Measurements from ENCODE around the gene ATP2C2. TPM values are rescaled to one million over a fixed set of nuclear protein-coding genes. Genes with fewer than 3 reads are reported as not detected.

The ATP2C2 gene
- total and polyA plus RNA-seq, 2 experiments from 2014 or later = 2.1 TPM

DNA sequence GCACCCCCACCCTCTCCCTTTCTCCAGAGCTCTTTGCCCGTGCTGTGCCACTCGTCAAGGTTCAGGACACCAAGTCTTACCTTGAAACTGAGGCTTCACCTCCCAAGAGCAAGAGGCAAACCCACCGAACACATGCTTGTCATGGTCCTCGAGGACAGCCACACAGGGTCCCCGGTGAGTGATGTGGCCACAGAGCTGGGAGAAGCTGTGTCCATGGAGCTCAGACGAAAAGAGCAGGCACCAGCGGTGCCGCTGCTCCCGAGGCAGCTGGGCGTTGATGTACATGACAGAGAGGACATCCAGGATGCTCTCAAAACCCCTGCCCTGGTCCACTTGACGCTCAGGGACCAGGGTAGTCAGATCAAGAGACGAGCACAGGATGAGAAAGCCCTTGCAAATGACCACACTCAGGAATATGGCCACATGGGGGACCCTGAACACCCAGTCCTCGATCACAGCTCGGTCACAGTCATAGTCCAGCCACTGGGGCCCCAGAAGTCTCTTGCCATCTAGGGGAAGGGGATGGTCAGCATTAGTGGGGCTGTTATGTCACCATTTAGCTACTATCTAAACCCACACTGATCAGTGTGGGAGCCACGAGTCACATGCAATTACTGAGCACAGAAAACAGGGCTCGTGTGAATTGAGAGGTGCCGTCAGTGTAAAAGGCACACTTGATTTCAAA lies 118.4 kb downstream of the ATP2C2 start:
- H3K79me2 ChIP-seq (replicated peaks; ENCODE audit: insufficient read depth) = no peaks in the 10 kb centered on the region
- no peak overlapping the region for H3K4me3 ChIP-seq
- H3K9me2 ChIP-seq (ENCODE audit: insufficient read depth) = no peaks in the 10 kb centered on the region
- no peaks in the 10 kb centered on the region; the same call in 1 of the 2 replicates for H4K20me1 ChIP-seq (replicated peaks; ENCODE audit: insufficient read depth)
- H3K4me1 Mint-ChIP-seq = no peaks in the 10 kb centered on the region
- H2AFZ ChIP-seq = no peak overlapping the region
- 0 out of 3 replicates have a peak, but pooled peaks cover 3% of the 10 kb centered on the region for H3K9me3 Mint-ChIP-seq
- H3K4me1 ChIP-seq (ENCODE audit: insufficient read depth) = no peaks in the 10 kb centered on the region
- H3K27ac ChIP-seq (ENCODE audit: low read depth) = no peak overlapping the region
- ATAC-seq = no peak
- TF ChIP-seq POLR2AphosphoS5 (IDR thresholded peaks at IDR 0.05; ENCODE audit: low read depth) = no peak
- no peak for TF ChIP-seq ZNF114 (CRISPR knock-in tag; IDR thresholded peaks at IDR 0.05)
- TF ChIP-seq NANOG (IDR thresholded peaks at IDR 0.05; ENCODE audit: borderline replicate concordance) = no peak
- TF ChIP-seq, protein P1, sequence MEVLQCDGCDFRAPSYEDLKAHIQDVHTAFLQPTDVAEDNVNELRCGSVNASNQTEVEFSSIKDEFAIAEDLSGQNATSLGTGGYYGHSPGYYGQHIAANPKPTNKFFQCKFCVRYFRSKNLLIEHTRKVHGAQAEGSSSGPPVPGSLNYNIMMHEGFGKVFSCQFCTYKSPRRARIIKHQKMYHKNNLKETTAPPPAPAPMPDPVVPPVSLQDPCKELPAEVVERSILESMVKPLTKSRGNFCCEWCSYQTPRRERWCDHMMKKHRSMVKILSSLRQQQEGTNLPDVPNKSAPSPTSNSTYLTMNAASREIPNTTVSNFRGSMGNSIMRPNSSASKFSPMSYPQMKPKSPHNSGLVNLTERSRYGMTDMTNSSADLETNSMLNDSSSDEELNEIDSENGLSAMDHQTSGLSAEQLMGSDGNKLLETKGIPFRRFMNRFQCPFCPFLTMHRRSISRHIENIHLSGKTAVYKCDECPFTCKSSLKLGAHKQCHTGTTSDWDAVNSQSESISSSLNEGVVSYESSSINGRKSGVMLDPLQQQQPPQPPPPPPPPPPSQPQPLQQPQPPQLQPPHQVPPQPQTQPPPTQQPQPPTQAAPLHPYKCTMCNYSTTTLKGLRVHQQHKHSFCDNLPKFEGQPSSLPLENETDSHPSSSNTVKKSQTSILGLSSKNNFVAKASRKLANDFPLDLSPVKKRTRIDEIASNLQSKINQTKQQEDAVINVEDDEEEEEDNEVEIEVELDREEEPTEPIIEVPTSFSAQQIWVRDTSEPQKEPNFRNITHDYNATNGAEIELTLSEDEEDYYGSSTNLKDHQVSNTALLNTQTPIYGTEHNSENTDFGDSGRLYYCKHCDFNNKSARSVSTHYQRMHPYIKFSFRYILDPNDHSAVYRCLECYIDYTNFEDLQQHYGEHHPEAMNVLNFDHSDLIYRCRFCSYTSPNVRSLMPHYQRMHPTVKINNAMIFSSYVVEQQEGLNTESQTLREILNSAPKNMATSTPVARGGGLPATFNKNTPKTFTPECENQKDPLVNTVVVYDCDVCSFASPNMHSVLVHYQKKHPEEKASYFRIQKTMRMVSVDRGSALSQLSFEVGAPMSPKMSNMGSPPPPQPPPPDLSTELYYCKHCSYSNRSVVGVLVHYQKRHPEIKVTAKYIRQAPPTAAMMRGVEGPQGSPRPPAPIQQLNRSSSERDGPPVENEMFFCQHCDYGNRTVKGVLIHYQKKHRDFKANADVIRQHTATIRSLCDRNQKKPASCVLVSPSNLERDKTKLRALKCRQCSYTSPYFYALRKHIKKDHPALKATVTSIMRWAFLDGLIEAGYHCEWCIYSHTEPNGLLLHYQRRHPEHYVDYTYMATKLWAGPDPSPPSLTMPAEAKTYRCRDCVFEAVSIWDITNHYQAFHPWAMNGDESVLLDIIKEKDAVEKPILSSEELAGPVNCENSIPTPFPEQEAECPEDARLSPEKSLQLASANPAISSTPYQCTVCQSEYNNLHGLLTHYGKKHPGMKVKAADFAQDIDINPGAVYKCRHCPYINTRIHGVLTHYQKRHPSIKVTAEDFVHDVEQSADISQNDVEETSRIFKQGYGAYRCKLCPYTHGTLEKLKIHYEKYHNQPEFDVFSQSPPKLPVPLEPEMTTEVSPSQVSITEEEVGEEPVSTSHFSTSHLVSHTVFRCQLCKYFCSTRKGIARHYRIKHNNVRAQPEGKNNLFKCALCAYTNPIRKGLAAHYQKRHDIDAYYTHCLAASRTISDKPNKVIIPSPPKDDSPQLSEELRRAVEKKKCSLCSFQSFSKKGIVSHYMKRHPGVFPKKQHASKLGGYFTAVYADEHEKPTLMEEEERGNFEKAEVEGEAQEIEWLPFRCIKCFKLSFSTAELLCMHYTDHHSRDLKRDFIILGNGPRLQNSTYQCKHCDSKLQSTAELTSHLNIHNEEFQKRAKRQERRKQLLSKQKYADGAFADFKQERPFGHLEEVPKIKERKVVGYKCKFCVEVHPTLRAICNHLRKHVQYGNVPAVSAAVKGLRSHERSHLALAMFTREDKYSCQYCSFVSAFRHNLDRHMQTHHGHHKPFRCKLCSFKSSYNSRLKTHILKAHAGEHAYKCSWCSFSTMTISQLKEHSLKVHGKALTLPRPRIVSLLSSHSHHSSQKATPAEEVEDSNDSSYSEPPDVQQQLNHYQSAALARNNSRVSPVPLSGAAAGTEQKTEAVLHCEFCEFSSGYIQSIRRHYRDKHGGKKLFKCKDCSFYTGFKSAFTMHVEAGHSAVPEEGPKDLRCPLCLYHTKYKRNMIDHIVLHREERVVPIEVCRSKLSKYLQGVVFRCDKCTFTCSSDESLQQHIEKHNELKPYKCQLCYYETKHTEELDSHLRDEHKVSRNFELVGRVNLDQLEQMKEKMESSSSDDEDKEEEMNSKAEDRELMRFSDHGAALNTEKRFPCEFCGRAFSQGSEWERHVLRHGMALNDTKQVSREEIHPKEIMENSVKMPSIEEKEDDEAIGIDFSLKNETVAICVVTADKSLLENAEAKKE (CRISPR knock-in tag; IDR thresholded peaks at IDR 0.05) = no peak
- no peak for TF ChIP-seq EZH2phosphoT487 (IDR thresholded peaks at IDR 0.05; ENCODE audit: unreplicated experiment)
- TF ChIP-seq EZH2 (IDR thresholded peaks at IDR 0.05; ENCODE audit: low read depth, unreplicated experiment) = no peak
- no peak for TF ChIP-seq ZNF331 (CRISPR knock-in tag; IDR thresholded peaks at IDR 0.05; ENCODE audit: low read depth)
- no peak for TF ChIP-seq JUNB (IDR thresholded peaks at IDR 0.05; ENCODE audit: unreplicated experiment)
- no peaks in the 10 kb centered on the region for H3K36me3 ChIP-seq (ENCODE audit: insufficient read depth)
- H3K4me2 ChIP-seq = no peak overlapping the region
- no peak for DNase-seq (ENCODE audit: low spot score)
- no peak overlapping the region for H3K27ac Mint-ChIP-seq
- no peaks in the 10 kb centered on the region for H3F3A ChIP-seq (replicated peaks; ENCODE audit: low read depth)
- H3K27me3 Mint-ChIP-seq (ENCODE audit: insufficient read depth, low read depth, poor library complexity) = peaks cover 4% of the 10 kb centered on the region
- peaks cover 28% of the 10 kb centered on the region for H3K36me3 Mint-ChIP-seq (ENCODE audit: low read depth)
- no peaks in the 10 kb centered on the region for H3K27me3 ChIP-seq (ENCODE audit: insufficient read depth)
- no peak overlapping the region for H3K4me3 Mint-ChIP-seq
